Osteocyte (in vitro differentiated cells): ENCODE data around the gene ZMYND8. TPM values are rescaled to one million over a fixed set of nuclear protein-coding genes. Genes with fewer than 3 reads are reported as not detected.
A peak's percentile ranks its signal among the peaks of the same experiment; 100 is the strongest.

Source experiments
- DNase-seq: peaks from one replicate; pipeline ENCODE4 v3.0.0; 2021; ENCODE audit warnings: mixed read lengths; ENCODE audit not compliant: unreplicated experiment; ENCODE audit errors: extremely low spot score
- H3K27ac Mint-ChIP-seq: one replicate; pipeline ENCODE4 v1.8.0; 2021; ENCODE audit warnings: mild to moderate bottlenecking, mixed read lengths; ENCODE audit not compliant: unreplicated experiment
- H3K27me3 Mint-ChIP-seq: one replicate; pipeline ENCODE4 v1.8.0; 2021; ENCODE audit warnings: mixed read lengths; ENCODE audit not compliant: unreplicated experiment
- H3K36me3 Mint-ChIP-seq: one replicate; pipeline ENCODE4 v1.8.0; 2021; ENCODE audit warnings: mixed read lengths; ENCODE audit not compliant: unreplicated experiment
- H3K4me1 Mint-ChIP-seq: one replicate; pipeline ENCODE4 v1.8.0; 2021; ENCODE audit warnings: mixed read lengths; ENCODE audit not compliant: unreplicated experiment
- H3K4me3 Mint-ChIP-seq: one replicate; pipeline ENCODE4 v1.8.0; 2021; ENCODE audit warnings: mild to moderate bottlenecking, moderate library complexity, mixed read lengths; ENCODE audit not compliant: unreplicated experiment
- H3K9me3 Mint-ChIP-seq: one replicate; pipeline ENCODE4 v1.8.0; 2021; ENCODE audit warnings: mixed read lengths; ENCODE audit not compliant: unreplicated experiment
- total RNA-seq: library from RNA; stranded (reverse); gene quantifications from 2 replicates; pipeline ENCODE4 v1.2.1, GENCODE V29; 2021
- TF ChIP-seq, protein P1 (sequence below): fragments of 200-600 bp; sonication (generic); IDR thresholded peaks from 2 replicates; pipeline ENCODE4 v1.5.0; 2021; ENCODE audit warnings: antibody characterized with exemption, mild to moderate bottlenecking, moderate library complexity

ZMYND8 gene
- total RNA-seq, 1 donor from 2014 or later: 96.5 TPM

DNA sequence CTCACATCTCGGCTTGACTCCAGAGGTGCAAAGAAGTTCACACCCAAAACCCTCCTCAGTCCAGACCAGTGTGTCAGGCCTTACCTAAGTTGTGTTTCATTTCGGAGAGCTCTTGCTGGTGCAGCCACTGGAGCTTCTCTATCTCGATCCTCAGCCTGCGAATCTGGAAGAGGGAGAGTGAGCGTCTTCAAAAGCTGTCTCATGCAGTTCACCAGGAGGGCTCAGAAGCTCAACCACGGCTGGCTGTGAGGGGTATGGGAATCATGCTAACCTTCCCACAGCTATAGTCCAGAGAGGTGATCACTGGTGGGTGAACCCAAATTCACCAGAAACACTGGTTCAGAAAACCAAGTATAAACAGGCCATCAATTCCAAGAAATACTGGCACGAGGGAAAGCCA lies 129.4 kb downstream of the ZMYND8 start:
- no peak overlapping the region for H3K4me3 Mint-ChIP-seq
- peaks cover 57% of the 10 kb centered on the region for H3K36me3 Mint-ChIP-seq
- DNase-seq: no peak
- no peaks in the 10 kb centered on the region for H3K9me3 Mint-ChIP-seq
- H3K27me3 Mint-ChIP-seq: no peaks in the 10 kb centered on the region
- peaks cover 17% of the 10 kb centered on the region for H3K4me1 Mint-ChIP-seq
- H3K27ac Mint-ChIP-seq: no peak overlapping the region
- TF ChIP-seq, protein P1, sequence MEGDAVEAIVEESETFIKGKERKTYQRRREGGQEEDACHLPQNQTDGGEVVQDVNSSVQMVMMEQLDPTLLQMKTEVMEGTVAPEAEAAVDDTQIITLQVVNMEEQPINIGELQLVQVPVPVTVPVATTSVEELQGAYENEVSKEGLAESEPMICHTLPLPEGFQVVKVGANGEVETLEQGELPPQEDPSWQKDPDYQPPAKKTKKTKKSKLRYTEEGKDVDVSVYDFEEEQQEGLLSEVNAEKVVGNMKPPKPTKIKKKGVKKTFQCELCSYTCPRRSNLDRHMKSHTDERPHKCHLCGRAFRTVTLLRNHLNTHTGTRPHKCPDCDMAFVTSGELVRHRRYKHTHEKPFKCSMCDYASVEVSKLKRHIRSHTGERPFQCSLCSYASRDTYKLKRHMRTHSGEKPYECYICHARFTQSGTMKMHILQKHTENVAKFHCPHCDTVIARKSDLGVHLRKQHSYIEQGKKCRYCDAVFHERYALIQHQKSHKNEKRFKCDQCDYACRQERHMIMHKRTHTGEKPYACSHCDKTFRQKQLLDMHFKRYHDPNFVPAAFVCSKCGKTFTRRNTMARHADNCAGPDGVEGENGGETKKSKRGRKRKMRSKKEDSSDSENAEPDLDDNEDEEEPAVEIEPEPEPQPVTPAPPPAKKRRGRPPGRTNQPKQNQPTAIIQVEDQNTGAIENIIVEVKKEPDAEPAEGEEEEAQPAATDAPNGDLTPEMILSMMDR: no peak

DNA sequence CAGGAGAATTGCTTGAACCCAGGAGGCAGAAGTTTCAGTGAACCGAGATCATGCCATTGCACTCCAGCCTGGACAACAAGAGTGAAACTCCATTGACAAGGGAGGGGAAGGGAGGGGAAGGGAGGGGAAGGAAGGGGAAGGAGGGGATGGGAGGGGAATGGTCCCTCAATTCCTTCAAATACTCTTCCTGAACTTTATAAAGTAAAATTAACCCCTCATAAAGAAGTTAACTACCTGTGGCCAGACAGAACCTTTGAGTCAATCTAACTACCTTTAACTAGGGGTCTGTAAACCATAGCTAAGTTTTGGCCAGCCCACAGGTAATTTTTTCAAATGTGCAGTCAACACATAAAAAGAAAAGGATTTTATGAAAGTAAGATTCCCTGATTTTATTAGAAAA lies 131.0 kb downstream of the ZMYND8 start:
- TF ChIP-seq, protein P1: no peak
- H3K4me1 Mint-ChIP-seq: peaks cover under 1% of the 10 kb centered on the region
- H3K4me3 Mint-ChIP-seq: no peak overlapping the region
- no peak for DNase-seq
- H3K9me3 Mint-ChIP-seq: no peaks in the 10 kb centered on the region
- H3K36me3 Mint-ChIP-seq: peaks cover 54% of the 10 kb centered on the region
- H3K27me3 Mint-ChIP-seq: no peaks in the 10 kb centered on the region
- H3K27ac Mint-ChIP-seq: no peak overlapping the region

DNA sequence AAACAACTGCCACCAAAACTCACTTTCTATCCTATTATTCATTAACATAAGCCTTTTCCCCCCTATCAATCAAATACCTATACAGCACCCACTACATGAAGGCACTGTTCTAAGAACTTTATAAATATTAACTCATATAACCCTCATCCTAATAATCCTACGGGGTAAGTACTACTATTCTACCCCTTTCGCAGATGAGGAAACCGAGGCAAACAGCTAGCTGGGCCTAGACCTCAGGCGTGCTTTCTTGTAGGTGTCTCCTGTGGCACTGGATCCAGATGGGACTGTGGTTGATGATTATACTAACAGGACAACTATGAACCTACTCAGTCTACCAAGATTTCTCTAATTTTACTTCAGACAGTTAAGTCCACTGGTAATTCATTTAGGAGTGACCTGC lies 131.6 kb downstream of the ZMYND8 start:
- H3K9me3 Mint-ChIP-seq: no peaks in the 10 kb centered on the region
- H3K4me3 Mint-ChIP-seq: no peak overlapping the region
- H3K4me1 Mint-ChIP-seq: no peaks in the 10 kb centered on the region
- H3K27me3 Mint-ChIP-seq: no peaks in the 10 kb centered on the region
- DNase-seq: no peak
- no peak overlapping the region for H3K27ac Mint-ChIP-seq
- TF ChIP-seq, protein P1: no peak
- H3K36me3 Mint-ChIP-seq: peaks cover 58% of the 10 kb centered on the region

DNA sequence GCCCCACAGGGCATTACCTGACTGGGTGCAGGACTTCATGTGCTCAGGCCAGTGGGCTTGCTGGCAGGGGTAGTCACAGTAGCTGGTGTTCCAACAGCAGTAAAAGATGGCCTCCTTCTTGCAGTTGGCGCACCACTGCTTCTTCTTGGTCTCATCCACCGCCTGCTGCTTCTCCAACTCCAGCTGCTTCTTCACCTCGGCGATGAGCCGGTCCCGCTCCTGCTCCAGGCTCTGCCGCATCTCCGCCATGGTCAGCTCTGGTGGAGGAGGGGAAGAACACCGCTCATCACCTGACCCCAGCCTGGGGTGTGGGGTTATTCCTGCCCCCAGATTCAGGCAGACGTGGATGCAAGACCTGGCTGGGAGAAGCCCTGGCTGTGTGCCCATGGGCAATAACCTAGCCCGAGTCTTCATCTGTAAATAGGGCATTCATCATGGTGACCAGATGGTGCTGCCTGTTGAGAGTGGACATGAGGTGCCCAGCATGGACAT lies 132.2 kb downstream of the ZMYND8 start:
- no peaks in the 10 kb centered on the region for H3K27me3 Mint-ChIP-seq
- no peaks in the 10 kb centered on the region for H3K9me3 Mint-ChIP-seq
- H3K36me3 Mint-ChIP-seq: peaks cover 58% of the 10 kb centered on the region
- no peak for DNase-seq
- TF ChIP-seq, protein P1: no peak
- no peak overlapping the region for H3K27ac Mint-ChIP-seq
- no peaks in the 10 kb centered on the region for H3K4me1 Mint-ChIP-seq
- no peak overlapping the region for H3K4me3 Mint-ChIP-seq

DNA sequence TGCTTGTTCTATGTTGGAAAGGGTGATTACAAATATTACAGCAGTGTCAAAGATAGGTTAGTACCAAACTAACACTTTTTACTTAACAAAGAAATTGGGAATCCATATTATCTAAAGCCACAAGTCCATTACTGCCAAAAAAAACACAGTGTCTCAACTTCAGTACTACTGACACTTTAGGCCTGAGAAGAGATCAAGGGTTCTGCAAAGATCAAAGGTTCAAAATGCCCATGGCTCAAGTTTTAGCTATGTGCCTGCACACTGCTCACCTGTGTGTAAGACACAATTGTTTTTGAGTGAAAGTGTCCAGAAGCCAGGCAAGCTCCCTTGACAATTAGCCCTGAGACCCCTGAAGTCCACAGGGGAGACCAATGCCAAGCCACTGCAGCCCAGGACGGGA lies 132.6 kb downstream of the ZMYND8 start:
- Mint-ChIP-seq H3K27ac (peak overlapping the region; percentile 18), H3K4me3 (no peak overlapping the region), H3K4me1 (no peaks in the 10 kb centered on the region), H3K9me3 (no peaks in the 10 kb centered on the region), H3K27me3 (no peaks in the 10 kb centered on the region), H3K36me3 (peaks cover 53% of the 10 kb centered on the region)
- DNase-seq: no peak
- TF ChIP-seq, protein P1: no peak
